Spleen (tissue), 11 donors: ENCODE measurements around the gene VSTM2A. TPM values are rescaled to one million over a fixed set of nuclear protein-coding genes. Genes with fewer than 3 reads are reported as not detected.

Experiments used
- DNase-seq: peaks from one replicate; pipeline ENCODE4 v3.0.0-alpha.2; 2020
- H3K27ac ChIP-seq, 8 donors: fragments of 200-600 bp; sonication (generic) in 7 of 8; 1 replicate in 4 of 8; 2 replicates in 4 of 8; pipeline versions ENCODE4 v1.5.0 to v1.8.0; 2016 to 2021; ENCODE audit warnings: inconsistent platforms in 4 of 8, mild to moderate bottlenecking in 4 of 8, moderate library complexity in 1 of 8
- H3K27me3 ChIP-seq, 7 donors: fragments of 200-600 bp; sonication (generic) in 6 of 7; replicated peaks in 1 of 7; 1 replicate in 4 of 7; 2 replicates in 3 of 7; pipeline versions ENCODE4 v1.5.0 to v1.8.0; 2016 to 2021; ENCODE audit warnings: inconsistent platforms in 3 of 7, mild to moderate bottlenecking in 1 of 7
- H3K36me3 ChIP-seq, 6 donors: fragments of 200-600 bp; sonication (generic) in 5 of 6; 1 replicate in 4 of 6; 2 replicates in 2 of 6; pipeline versions ENCODE4 v1.5.0 to v1.8.0; 2016 to 2021; ENCODE audit warnings: inconsistent platforms in 2 of 6
- H3K4me1 ChIP-seq, 6 donors: fragments of 200-600 bp; sonication (generic) in 5 of 6; 1 replicate in 3 of 6; 2 replicates in 3 of 6; pipeline versions ENCODE4 v1.5.0 to v1.8.0; 2016 to 2021; ENCODE audit warnings: inconsistent platforms in 3 of 6
- H3K4me3 ChIP-seq, 8 donors: fragments of 200-600 bp; sonication (generic) in 7 of 8; 1 replicate in 4 of 8; 2 replicates in 4 of 8; pipeline versions ENCODE4 v1.5.0 to v1.8.0; 2016 to 2021; ENCODE audit warnings: inconsistent platforms in 4 of 8, mild to moderate bottlenecking in 4 of 8, moderate library complexity in 2 of 8
- H3K9me3 ChIP-seq, 8 donors: fragments of 200-600 bp; sonication (generic) in 7 of 8; 1 replicate in 4 of 8; 2 replicates in 4 of 8; pipeline versions ENCODE4 v1.5.0 to v1.8.0; 2016 to 2021; ENCODE audit warnings: inconsistent platforms in 4 of 8
- CTCF ChIP-seq, 11 experiments: fragments of 200-600 bp in 7 of 11; fragments of 450-650 bp in 4 of 11; sonication (generic) in 4 of 11; IDR thresholded peaks in 8 of 11; conservative IDR thresholded peaks in 3 of 11; 1 replicate in 7 of 11; 2 replicates in 4 of 11; pipeline versions ENCODE4 v1.4.0 to v1.8.0; 2016 to 2021; ENCODE audit warnings: antibody characterized with exemption in 11 of 11, inconsistent platforms in 4 of 11, mild to moderate bottlenecking in 1 of 11
- POLR2A ChIP-seq, 3 donors: fragments of 450-650 bp; IDR thresholded peaks; one replicate each; pipeline ENCODE4 v1.5.1; 2017; ENCODE audit warnings: antibody characterized with exemption in 3 of 3, mild to moderate bottlenecking in 1 of 3
- POLR2AphosphoS5 ChIP-seq, 3 donors: sonication (generic); formaldehyde crosslinking; IDR thresholded peaks; one replicate each; pipeline ENCODE4 v1.5.1; 2017; ENCODE audit warnings: antibody characterized with exemption in 3 of 3
- WGBS, 5 donors: extraction: QIAGEN DNeasy Blood & Tissue Kit in 3 of 5; methylation state at CpG; one replicate each; pipeline versions ENCODE4 v1.1.5 to v1.1.7; 2013 to 2018; 5-methylcytosine and 5-hydroxymethylcytosine counted together
- intact Hi-C: fragments of 100-400 bp; cut with DNase I; formaldehyde crosslinking; loops from one replicate; pipeline ENCODE4 v1.15.0; 2023; ENCODE audit warnings: low total_unique reads
- polyA plus RNA-seq, 3 donors: library from polyadenylated mRNA; stranded (reverse); fragments of 200-250 nt; gene quantifications; one replicate each; pipeline ENCODE4 v1.2.1, GENCODE V29; 2013
- small RNA-seq, 4 donors: library from RNA; depleted of rRNA; stranded (forward); fragments of <200 nt; gene quantifications; one replicate each; pipeline ENCODE3, GENCODE V24; 2016
- total RNA-seq, 7 donors: library from RNA; depleted of rRNA in 3 of 7; stranded (reverse); fragments of >200 nt in 3 of 7; fragmentation: NEBNext Ultra II Directional in 4 of 7; extraction: Animal tissue kit (Norgen Biotek cat#: 25700) in 4 of 7; gene quantifications; one replicate each; pipeline versions ENCODE4 v1.1.0 to v1.2.1, GENCODE V29; 2016 to 2021
- donor health status: healthy with polysubstance abuse.
- donor health status: DM: no; HTN: no; CAD: no; lungs with moderate emphysema.
- donor health status: DM: no; HTN: no; CAD: no.
- donor health status: Bipolar disorder and iron deficiency.
- donor health status: healthy.
- donor health status: DM: no; HTN: no; CAD: no.
- donor health status: DM: yes; HTN: yes; CAD: no.

VSTM2A gene
- total and polyA plus RNA-seq, 10 donors = not detected

DNA sequence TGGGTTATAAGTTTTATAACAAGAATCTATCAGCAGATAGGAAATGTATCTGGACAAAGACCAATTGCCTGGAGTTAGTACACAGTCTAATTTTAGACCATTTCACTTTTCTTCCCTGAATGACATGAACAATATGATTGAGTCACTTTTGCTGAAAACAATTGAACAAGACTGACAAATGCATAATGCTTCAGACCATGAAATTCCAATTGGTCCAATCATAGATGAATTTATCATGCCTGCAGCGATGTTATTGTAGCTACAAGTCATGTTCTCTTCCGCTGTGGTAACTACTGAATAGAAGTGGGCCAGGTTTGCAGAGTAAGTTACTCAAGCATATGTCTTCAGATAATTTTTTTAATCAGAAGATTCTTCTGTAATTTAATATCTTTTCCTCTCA is 73.4 kb downstream of the VSTM2A start:
- H3K27me3 ChIP-seq = no peaks in the 10 kb centered on the region
- H3K4me1 ChIP-seq = no peaks in the 10 kb centered on the region
- no peak overlapping the region for H3K27ac ChIP-seq
- no peak for DNase-seq
- peaks cover 0 to 8% (median 0%) of the 10 kb centered on the region in 8 donors for H3K9me3 ChIP-seq
- no peak overlapping the region for H3K4me3 ChIP-seq
- 80 to 95% (median 81%) methylated on average over 2 of the region's 2 CpGs for WGBS, 5 donors
- intact Hi-C loops = no loop called here
- TF ChIP-seq POLR2A (IDR thresholded peaks at IDR 0.05) = no peak
- TF ChIP-seq POLR2AphosphoS5 (IDR thresholded peaks at IDR 0.05) = no peak
- TF ChIP-seq CTCF (IDR thresholded peaks at IDR 0.05 in 8 of 11, conservative IDR thresholded peaks at IDR 0.05 in 3 of 11) = no peak
- H3K36me3 ChIP-seq = no peaks in the 10 kb centered on the region

Small RNA genes lying within 50 kb of the gene (small RNA-seq; reads per million reads assigned to genes)
- gene RNU6-1125P = 0 reads per million in 4 donors

Other genes with a start within 250 kb of the VSTM2A start
- gene SEC61G, start 216.8 kb downstream of the VSTM2A start, total RNA-seq = 100 to 1,000 TPM in 3 of 7 donors, 10 to 100 TPM in 4; 52.8 to 290 (median 77.1) TPM
- 100 to 1,000 TPM; 149 to 261 (median 207) TPM for gene SEC61G, start 216.8 kb downstream of the VSTM2A start, polyA plus RNA-seq